Activated T-helper 1 cell treated with Interleukin-2 at 50 U/mL for 16 hours (primary cell): ENCODE measurements around the gene MARCHF3.
"Not testable (repeated sequence)": the region's sequence is repeated elsewhere in the genome, so short reads cannot be mapped to it uniquely, and the experiment has no call there.

Experiments used
- DNase-seq: peaks from one replicate; pipeline ENCODE4 v3.0.0-alpha.2; 2020; ENCODE audit warnings: low read depth

MARCHF3 gene

DNA sequence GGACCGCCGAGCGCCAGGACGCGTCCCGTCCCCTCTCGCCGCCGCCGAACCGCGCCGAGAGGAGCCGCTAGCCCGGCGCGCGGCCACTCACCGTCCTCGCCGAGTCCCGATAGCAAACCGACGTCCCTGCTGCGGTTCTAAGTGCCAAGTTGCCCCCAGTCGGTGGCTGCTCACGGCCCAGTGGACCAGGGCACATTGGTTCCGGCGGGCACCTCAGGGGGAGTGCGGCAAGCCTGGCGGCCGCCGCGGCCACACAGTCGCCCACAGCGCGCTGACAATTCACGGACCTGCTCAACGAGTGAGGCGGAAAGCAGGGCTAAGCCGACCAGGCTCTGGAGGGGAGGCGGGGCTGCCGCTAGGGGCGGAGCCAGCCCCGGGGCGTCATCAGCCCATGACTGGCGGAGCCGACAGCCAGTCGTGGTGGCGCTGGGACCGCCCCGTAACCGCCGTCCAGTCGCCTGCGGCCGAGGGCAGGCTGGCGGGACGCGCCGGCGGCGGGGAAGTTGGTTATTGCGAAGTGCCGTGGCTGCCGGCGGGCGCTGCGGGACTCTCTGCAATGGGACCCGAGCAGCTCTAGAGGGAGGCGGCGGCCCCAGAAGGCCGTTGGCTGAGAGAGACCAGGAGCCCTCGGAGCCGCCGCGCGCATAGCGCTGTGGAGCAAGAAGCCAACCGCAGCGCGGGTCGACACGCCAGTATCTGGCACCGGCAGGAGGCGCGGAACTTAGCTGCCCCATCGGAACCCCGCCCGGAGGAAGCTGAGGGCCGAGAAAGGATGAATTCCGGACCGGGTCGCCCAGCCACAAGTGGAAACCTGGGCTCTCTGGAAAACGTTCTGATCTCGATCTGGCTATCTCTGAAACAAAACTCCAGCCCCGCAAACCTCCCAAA is at the start of gene MARCHF3:
Gene MARCHF3 (minus strand): TSS at position 300 of the 888 bp plus-strand sequence. CDS start 112,387 bp downstream, outside the sequence.
- DNase-seq: peak; percentile 90

DNA sequence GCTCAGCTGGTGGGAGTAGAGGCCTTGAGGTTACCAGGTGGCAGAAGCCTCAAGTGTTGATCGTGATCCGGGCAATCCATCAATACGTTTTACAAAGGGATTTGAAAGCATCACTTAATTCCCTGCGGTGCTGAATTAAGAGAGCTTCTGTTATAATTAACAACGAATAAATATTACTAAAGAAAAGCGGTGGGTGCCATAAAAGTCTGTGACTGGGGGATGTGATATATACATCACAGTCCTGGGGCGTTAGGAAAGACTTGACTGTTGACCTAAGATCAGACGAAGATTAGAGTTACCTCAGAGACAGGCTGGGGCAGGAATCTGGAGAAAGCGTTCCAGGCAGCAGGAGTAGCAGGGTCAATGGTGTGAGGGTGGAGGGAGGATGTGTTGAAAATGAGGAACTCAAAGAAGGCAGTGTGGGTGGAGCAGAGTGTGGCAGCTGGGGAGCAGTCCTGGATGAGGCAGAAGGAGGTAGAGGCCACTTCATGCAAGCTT is 49.7 kb upstream of the MARCHF3 start:
- DNase-seq: no peak

DNA sequence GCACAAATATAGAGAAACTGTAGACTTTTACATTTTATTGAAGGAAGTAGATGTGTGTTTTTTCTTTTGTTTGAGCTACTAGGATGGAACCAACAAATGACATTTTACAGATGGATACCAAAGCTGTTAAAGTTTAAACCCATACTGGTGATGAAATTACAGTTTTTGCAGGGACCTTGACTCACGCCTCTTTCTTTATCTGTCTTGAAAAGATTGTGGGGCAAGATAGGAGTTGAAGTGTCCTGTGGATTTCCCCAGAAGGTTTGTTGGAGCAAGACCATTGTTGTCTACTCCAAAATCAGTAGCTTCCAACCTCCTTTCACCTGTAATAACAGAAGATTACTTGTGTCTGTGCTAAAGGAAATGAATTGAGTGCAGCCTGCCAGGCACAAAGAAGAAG is 47.0 kb upstream of the MARCHF3 start:
- no peak for DNase-seq

DNA sequence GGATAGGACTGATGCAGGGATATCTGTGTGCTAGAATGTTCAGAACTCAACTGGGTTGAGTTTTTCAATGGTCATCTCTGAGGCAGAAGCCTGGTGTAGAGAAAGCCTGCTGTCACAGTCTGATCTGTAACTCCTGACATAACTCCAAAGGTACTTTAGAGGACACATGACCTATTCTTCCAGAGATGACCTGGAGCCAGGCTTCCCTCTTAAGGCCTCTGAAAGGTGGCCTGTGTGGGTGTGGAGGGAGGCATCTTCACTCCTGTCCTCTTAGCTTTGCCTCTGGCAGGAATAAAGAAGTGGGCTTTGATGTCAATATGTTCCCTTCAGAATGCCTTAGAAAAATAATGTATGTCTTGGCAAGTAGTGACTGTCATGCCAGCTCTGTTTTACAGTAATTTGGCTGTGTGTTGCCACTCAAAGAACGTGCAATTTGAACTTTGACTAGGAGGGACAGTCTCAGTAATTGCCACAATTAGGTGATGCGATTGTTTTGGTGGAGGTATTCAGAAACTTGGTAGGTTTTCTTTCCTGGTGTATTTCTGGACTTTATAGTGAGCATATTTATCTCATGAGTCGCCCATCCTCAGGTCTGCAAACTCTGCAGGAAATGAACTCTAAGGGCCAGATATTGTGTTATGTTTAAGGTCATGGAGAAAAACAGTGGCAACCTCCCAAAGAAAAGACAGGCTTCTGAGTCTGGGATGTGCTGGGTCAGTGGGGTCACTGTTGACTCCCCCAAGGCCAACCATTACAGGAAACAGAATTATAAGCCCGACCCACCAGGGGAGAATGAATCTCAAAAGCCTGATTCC is 46.2 kb upstream of the MARCHF3 start:
- no peak for DNase-seq

DNA sequence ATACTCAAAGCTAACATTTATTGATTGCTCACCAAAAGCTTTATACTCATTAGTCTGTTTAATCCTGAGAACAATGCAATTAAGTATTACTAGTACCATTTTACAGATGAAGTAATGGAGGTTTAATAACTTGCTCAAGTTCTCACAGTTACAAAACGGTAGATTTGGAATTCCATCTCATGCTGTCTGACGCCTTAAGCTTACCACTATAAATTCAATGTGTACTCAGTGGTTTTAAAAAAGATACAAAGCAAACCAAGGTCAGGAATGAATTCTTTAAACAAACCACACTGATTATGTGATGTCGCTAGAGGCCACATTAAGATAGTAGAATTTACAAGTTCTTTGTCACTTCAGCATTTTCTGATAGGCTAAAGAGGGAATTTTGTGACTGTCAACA is 44.1 kb upstream of the MARCHF3 start:
- DNase-seq: no peak

GRCh38 chr5:127072861-127073846 is 42.8 kb upstream of the MARCHF3 start, which contains the start of gene C5orf63:
C5orf63 (minus strand) TSS chr5:127073502; CDS start chr5:127058995, 14,507 bp downstream.
- DNase-seq: peak; percentile 49

DNA sequence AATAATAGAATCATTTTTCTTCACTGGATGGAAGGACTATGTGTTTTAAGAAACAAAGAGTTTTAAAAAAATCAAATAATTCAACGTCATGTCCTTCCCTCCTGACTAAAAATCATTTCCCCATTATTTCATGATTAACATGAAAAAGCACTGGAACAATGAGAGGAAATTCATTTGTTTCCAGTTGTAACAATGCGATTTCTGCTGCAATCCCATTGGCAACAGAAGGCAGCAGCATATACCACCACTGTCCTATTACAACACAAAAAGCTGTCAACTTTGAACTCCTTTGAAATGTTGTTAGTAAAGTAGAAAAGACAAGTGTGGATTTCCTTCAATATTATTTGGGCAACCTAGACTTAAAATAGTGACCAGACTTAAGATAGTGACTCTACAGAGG is 39.9 kb upstream of the MARCHF3 start:
- DNase-seq: no peak

DNA sequence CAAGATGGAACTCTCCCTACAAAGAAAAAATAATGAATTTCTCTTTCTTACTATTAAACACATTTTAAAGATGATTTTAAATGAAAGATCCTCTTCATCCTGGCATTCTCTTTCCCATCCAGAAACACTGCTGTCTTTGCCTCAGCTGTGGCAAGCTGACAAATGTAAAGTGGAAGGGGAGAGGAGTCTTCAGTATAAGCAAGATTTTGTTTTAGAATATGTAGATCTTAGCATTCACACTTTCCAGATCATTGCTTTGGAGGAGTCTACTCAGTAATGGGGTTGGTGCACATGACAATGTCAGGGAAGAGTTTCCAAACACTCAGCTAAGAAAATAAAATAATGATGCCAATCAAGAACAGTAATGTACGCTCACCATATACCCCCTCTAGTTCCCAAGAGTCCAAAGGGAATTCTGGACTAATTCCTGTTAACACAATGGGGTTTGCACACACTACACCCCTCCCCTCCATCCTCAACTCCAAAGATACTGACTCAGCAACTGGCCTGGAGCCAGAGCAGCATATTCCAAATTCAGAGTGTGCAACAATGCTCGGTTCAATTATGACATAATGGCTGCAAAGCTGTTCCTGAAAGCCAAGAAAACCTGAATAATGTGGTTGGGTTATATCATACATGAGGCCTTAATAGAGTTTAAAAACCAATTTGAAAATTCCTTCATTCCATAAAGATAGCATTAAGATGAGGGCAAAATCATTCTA is 38.3 kb upstream of the MARCHF3 start:
- DNase-seq: no peak

DNA sequence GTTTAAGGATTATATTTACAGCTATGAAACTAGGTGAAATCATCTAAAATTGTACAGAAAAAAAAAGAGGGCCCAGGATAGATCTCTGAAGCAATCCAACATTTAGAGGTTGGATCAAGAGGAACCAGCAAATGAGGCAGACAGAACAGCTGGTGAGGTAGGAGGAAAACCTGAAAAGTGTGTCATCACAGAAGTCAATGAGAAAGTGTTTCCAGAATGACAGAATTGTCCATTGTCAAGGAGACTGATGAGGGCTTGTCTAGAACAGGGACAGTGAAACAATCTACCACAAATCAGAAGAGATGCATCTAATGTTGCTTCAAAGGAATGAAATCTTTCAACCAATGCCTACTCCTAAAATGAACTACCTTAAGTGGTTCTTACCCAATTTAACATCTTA is 36.4 kb upstream of the MARCHF3 start:
- no peak for DNase-seq

DNA sequence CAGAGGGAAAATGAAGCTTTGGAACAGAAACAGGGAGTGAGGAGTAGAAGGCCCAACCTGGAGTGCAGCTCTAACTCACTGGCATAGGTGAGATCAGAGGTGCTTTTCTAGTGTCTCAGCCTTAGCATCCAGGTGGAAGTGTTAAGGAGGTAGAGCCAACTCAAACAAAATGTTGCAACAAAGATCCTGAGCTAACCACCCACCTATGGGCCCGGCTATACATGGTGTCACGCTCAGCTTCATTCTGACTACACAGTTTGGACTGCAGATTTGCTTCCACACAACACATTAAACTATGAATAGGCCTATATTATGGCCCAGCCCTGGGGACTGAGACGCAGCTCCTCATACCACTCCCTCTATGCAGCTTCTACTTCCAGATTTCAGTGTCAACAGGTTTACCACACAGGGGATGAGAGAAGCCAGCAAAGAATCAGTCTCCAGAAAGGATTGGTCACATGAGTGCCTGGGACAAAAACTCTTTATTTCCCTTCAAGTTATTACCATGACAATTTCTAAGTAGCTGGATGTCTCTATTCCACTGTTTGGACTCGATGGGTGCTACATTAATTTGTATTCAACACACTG is 34.0 kb upstream of the MARCHF3 start:
- DNase-seq: no peak

DNA sequence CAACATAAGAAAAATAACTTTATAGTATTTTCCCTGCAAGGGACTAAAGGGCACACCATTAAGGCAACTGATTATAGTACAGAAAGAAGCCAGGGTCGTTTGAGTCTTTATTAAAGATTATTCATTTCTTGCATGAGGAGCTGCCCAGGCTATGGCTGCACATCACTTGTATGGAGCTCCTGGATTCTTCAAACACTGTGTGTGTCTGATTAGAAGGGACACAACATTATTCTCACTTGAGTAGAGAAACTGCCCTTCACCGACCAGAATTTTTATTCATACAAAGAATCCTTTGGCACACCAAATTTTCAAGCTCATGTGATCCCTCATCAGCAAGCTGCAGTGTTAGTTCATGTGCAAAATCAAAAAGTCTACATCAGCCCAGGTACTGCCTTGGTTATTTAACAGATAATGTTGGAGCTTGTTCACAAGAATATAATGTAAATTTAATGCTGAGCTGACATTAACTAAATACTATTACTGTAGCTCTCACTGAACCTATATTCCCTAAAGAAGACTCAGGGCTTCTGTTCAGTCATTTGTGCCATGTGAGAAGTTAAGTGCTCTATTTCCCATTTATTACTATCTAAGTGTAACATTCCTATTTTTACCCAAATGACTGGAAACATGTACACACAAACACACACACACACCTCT is 33.0 kb upstream of the MARCHF3 start:
- no peak for DNase-seq

- no peak for DNase-seq
Measured at GRCh38 chr5:127061956-127062355, 31.6 kb upstream of the MARCHF3 start.

GRCh38 chr5:127061537-127061936 is 31.2 kb upstream of the MARCHF3 start:
- no peak for DNase-seq

GRCh38 chr5:127060470-127060985 is 30.2 kb upstream of the MARCHF3 start:
- no peak for DNase-seq

DNA sequence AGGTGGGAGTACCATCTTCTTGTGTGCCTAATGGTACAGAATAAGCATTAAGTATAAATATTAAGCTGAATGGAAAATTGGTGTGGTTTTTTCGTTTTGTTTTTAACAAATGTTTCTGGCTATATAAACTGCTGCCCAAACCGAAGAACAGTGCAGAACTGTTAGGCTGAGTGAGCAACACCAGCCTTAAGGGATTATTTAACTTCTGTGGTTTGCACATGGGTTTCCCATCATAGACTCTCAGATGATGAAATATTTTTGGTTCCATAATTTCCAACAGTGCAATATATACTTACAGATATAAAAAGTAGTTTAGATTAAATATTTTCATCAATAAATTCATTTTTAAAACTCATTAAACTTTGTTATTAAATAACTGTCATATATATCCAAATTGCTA is 26.5 kb upstream of the MARCHF3 start:
- no peak for DNase-seq

GRCh38 chr5:127055880-127056653 is 25.7 kb upstream of the MARCHF3 start:
- DNase-seq: no peak

DNA sequence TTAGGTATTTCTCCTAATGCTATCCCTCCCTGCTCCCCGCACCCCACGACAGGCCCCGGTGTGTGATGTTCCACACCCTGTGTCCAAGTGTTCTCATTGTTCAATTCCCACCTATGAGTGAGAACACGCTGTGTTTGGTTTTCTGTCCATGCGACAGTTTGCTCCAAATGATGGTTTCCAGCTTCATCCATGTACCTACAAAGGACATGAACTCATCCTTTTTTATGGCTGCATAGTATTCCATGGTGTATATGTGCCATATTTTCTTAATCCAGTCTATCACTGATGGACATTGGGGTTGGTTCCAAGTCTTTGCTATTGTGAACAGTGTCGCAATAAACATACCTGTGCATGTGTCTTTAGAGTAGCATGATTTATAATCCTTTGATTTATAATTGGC is 23.2 kb upstream of the MARCHF3 start:
- not testable (repeated sequence) for DNase-seq

GRCh38 chr5:127053049-127053448 is 22.7 kb upstream of the MARCHF3 start:
- DNase-seq: no peak

- DNase-seq: no peak
Measured at GRCh38 chr5:127051591-127051990, 21.2 kb upstream of the MARCHF3 start.
